RPMI7951 (cell line): Measurements from ENCODE around the gene GEMIN8. TPM values are rescaled to one million over a fixed set of nuclear protein-coding genes. Genes with fewer than 3 reads are reported as not detected.

Source experiments
- total RNA-seq: library from RNA; depleted of rRNA; stranded (reverse); fragments of >200 nt; shearing (Covaris generic); gene quantifications from 2 replicates; pipeline ENCODE4 v1.2.3, GENCODE V29; 2014; rRNA removed

GEMIN8 gene
- total RNA-seq, 1 experiment from 2014 or later = 18.5 TPM

Other genes with a start within 250 kb of the GEMIN8 start
- gene GPM6B, start 212.8 kb downstream of the GEMIN8 start, total RNA-seq = 1.8 and 2.4 TPM in 2 replicates